ENCODE results near the gene DOCK2. TPM values are rescaled to one million over a fixed set of nuclear protein-coding genes. Genes with fewer than 3 reads are reported as not detected.

Gene DOCK2
- polyA plus RNA-seq, 1 experiment, result 1.6 TPM

- Histone ChIP-seq H3K27me3 (ENCODE audit: control insufficient read depth, insufficient read depth, low read length) (no peaks in the 10 kb centered on the region), H3K27ac (ENCODE audit: low read depth, low read length) (no peak overlapping the region), H3K9me3 (ENCODE audit: control insufficient read depth, insufficient read depth, low read length) (no peaks in the 10 kb centered on the region), H3K4me3 (ENCODE audit: low read depth, low read length) (no peak overlapping the region)
- CTCF ChIA-PET, result interaction anchor here (2.6 to 3.7 kb wide), 2 partner anchors 85 to 194 kb away, joined by 8 to 21 read pairs; partner anchors contain the start of gene INSYN2B
- POLR2A ChIA-PET, result interaction anchor here (0.7 kb wide), 1 partner anchor 50 kb away, joined by 5 read pairs; no protein-coding TSS in a partner anchor
- DNase-seq (ENCODE audit: low read depth, low spot score), result no peak
- TF ChIP-seq, protein P1, sequence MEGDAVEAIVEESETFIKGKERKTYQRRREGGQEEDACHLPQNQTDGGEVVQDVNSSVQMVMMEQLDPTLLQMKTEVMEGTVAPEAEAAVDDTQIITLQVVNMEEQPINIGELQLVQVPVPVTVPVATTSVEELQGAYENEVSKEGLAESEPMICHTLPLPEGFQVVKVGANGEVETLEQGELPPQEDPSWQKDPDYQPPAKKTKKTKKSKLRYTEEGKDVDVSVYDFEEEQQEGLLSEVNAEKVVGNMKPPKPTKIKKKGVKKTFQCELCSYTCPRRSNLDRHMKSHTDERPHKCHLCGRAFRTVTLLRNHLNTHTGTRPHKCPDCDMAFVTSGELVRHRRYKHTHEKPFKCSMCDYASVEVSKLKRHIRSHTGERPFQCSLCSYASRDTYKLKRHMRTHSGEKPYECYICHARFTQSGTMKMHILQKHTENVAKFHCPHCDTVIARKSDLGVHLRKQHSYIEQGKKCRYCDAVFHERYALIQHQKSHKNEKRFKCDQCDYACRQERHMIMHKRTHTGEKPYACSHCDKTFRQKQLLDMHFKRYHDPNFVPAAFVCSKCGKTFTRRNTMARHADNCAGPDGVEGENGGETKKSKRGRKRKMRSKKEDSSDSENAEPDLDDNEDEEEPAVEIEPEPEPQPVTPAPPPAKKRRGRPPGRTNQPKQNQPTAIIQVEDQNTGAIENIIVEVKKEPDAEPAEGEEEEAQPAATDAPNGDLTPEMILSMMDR (IDR thresholded peaks at IDR 0.05; ENCODE audit: low read depth, low read length), result no peak
Observed at GRCh38 chr5:169895926-169896325, 258.9 kb downstream of the DOCK2 start.

DNA sequence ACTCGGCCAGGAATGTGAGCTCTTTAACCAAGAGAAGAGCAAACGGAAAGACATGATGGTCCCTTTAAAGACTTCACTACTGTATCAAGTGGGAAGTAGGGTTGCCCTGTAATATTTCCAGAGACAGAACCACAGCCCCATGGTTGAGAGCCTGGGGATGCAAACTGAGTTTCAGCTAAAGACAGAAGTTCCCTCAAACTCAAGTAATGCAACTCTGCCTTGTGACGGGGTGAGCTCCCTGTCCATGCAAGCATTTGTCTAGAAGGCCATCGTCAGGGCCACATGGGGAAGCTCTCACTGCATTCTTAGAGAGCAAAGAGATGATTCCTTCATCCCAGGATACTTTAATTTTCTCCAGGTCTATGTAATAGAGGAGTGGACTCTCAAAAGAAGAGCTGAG lies 260.4 kb downstream of the DOCK2 start:
- H3K9me3 ChIP-seq (ENCODE audit: control insufficient read depth, insufficient read depth, low read length), result no peaks in the 10 kb centered on the region
- no peaks in the 10 kb centered on the region for H3K27me3 ChIP-seq (ENCODE audit: control insufficient read depth, insufficient read depth, low read length)
- TF ChIP-seq, protein P1 (IDR thresholded peaks at IDR 0.05; ENCODE audit: low read depth, low read length), result no peak
- no peak overlapping the region for H3K4me3 ChIP-seq (ENCODE audit: low read depth, low read length)
- DNase-seq (ENCODE audit: low read depth, low spot score), result no peak
- ChIA-PET POLR2A (no interaction called here), CTCF (interaction anchor here (0.5 to 3.7 kb wide), 4 partner anchors 9 to 196 kb away, joined by 3 to 21 read pairs (median 6); partner anchors contain the start of gene INSYN2B)
- H3K27ac ChIP-seq (ENCODE audit: low read depth, low read length), result no peak overlapping the region

- ChIA-PET CTCF (no interaction called here), POLR2A (no interaction called here)
- Histone ChIP-seq H3K27ac (ENCODE audit: low read depth, low read length) (no peak overlapping the region), H3K27me3 (ENCODE audit: control insufficient read depth, insufficient read depth, low read length) (no peaks in the 10 kb centered on the region), H3K4me3 (ENCODE audit: low read depth, low read length) (no peak overlapping the region), H3K9me3 (ENCODE audit: control insufficient read depth, insufficient read depth, low read length) (no peaks in the 10 kb centered on the region)
- DNase-seq (ENCODE audit: low read depth, low spot score), result no peak
- TF ChIP-seq, protein P1 (IDR thresholded peaks at IDR 0.05; ENCODE audit: low read depth, low read length), result no peak
Observed at GRCh38 chr5:169901896-169902295, 264.8 kb downstream of the DOCK2 start.

GRCh38 chr5:169904059-169904458 lies 267.0 kb downstream of the DOCK2 start:
- no peaks in the 10 kb centered on the region for H3K27me3 ChIP-seq (ENCODE audit: control insufficient read depth, insufficient read depth, low read length)
- H3K27ac ChIP-seq (ENCODE audit: low read depth, low read length), result no peak overlapping the region
- H3K9me3 ChIP-seq (ENCODE audit: control insufficient read depth, insufficient read depth, low read length), result no peaks in the 10 kb centered on the region
- DNase-seq (ENCODE audit: low read depth, low spot score), result no peak
- POLR2A ChIA-PET, result no interaction called here
- H3K4me3 ChIP-seq (ENCODE audit: low read depth, low read length), result no peak overlapping the region
- TF ChIP-seq, protein P1 (IDR thresholded peaks at IDR 0.05; ENCODE audit: low read depth, low read length), result no peak
- CTCF ChIA-PET, result interaction anchor here (1.2 to 1.9 kb wide), 2 partner anchors 16 to 76 kb away, joined by 3 to 9 read pairs; partner anchors contain the start of gene INSYN2B

DNA sequence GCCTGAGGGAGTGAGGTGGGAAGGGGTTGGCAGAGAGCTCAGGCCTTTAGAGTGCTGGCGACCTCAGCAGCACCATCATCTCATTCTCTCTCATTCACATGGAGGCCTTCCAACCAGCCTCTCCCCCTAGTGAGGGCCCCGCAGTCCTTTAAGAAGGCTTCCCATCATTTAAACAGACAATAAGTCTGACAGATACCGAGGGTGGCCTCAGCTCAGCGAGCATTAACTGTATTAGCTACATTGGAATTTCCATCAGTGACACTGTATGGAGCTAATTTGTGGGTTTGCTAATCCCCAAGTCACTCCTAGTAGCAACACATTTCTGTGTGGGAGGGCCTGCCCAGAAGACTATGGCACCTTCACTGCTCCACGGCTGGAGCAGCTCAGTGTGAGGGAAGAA lies 267.4 kb downstream of the DOCK2 start:
- ChIA-PET CTCF (interaction anchor here (1.9 kb wide), 1 partner anchor 76 kb away, joined by 9 read pairs; the partner anchor contains the start of gene INSYN2B), POLR2A (no interaction called here)
- no peak for DNase-seq (ENCODE audit: low read depth, low spot score)
- no peaks in the 10 kb centered on the region for H3K9me3 ChIP-seq (ENCODE audit: control insufficient read depth, insufficient read depth, low read length)
- H3K4me3 ChIP-seq (ENCODE audit: low read depth, low read length), result no peak overlapping the region
- H3K27ac ChIP-seq (ENCODE audit: low read depth, low read length), result no peak overlapping the region
- TF ChIP-seq, protein P1 (IDR thresholded peaks at IDR 0.05; ENCODE audit: low read depth, low read length), result no peak
- no peaks in the 10 kb centered on the region for H3K27me3 ChIP-seq (ENCODE audit: control insufficient read depth, insufficient read depth, low read length)

Measured in AG04450 (cell line).